GM06990 (cell line): ENCODE results near the gene SLC22A1.

Source experiments
- DNase-seq: peaks from one replicate; pipeline ENCODE4 v3.0.0-alpha.2; 2011; ENCODE audit not compliant: insufficient read length; ENCODE audit errors: extremely low read depth
- H3K27me3 ChIP-seq: replicated peaks from 2 replicates; pipeline ENCODE4 v1.6.0; 2011; ENCODE audit warnings: low read length; ENCODE audit not compliant: control insufficient read depth, insufficient read depth
- H3K36me3 ChIP-seq: 2 replicates; pipeline ENCODE4 v1.5.1; 2011; ENCODE audit warnings: low read length; ENCODE audit not compliant: control insufficient read depth, insufficient read depth
- H3K4me3 ChIP-seq: replicated peaks from 2 replicates; pipeline ENCODE4 v1.5.1; 2011; ENCODE audit warnings: low read depth, mild to moderate bottlenecking, control low read depth, low read length
- TF ChIP-seq, protein P1 (sequence below): IDR thresholded peaks from 2 replicates; pipeline ENCODE4 v1.5.1; 2011; ENCODE audit warnings: low read length, control low read depth, mild to moderate bottlenecking, inconsistent platforms; ENCODE audit not compliant: insufficient read depth, poor library complexity, severe bottlenecking

Gene SLC22A1

DNA sequence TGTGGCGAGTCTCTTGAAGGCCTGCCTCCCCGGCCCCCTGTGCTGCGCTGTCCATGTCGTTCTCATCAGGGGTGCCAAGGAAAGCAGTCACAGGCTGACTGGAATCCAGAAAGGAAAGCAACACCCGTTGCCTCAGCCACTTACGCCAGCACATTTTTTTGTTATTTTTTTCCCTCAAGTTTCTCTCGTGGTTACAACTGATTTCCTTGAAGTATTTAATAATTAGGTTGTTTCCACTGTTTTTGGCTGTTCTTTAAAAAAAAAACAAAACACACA, 17.9 kb upstream of the SLC22A1 start:
- no peak for DNase-seq
- TF ChIP-seq, protein P1, sequence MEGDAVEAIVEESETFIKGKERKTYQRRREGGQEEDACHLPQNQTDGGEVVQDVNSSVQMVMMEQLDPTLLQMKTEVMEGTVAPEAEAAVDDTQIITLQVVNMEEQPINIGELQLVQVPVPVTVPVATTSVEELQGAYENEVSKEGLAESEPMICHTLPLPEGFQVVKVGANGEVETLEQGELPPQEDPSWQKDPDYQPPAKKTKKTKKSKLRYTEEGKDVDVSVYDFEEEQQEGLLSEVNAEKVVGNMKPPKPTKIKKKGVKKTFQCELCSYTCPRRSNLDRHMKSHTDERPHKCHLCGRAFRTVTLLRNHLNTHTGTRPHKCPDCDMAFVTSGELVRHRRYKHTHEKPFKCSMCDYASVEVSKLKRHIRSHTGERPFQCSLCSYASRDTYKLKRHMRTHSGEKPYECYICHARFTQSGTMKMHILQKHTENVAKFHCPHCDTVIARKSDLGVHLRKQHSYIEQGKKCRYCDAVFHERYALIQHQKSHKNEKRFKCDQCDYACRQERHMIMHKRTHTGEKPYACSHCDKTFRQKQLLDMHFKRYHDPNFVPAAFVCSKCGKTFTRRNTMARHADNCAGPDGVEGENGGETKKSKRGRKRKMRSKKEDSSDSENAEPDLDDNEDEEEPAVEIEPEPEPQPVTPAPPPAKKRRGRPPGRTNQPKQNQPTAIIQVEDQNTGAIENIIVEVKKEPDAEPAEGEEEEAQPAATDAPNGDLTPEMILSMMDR: no peak
- Histone ChIP-seq H3K36me3 (peaks cover 27% of the 10 kb centered on the region), H3K4me3 (no peak overlapping the region), H3K27me3 (no peaks in the 10 kb centered on the region)

DNA sequence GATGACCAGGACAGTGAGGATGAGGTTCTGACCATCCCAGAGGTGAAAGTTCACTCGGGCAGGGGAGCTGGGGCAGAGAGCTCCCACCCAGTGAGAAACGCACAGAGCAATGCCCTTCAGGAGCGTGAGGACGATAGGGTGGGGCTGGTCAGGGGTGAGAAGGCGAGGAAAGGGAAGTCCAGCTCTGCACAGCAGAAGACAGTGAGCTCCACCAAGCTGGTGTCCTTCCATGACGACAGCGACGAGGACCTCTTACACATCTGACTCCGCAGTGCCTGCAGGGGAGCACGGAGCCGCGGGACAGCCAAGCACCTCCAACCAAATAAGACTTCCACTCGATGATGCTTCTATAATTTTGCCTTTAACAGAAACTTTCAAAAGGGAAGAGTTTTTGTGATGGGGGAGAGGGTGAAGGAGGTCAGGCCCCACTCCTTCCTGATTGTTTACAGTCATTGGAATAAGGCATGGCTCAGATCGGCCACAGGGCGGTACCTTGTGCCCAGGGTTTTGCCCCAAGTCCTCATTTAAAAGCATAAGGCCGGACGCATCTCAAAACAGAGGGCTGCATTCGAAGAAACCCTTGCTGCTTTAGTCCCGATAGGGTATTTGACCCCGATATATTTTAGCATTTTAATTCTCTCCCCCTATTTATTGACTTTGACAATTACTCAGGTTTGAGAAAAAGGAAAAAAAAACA, 16.6 kb upstream of the SLC22A1 start:
- peaks cover 27% of the 10 kb centered on the region for H3K36me3 ChIP-seq
- H3K27me3 ChIP-seq: no peaks in the 10 kb centered on the region
- no peak for DNase-seq
- no peak overlapping the region for H3K4me3 ChIP-seq
- TF ChIP-seq, protein P1: no peak

DNA sequence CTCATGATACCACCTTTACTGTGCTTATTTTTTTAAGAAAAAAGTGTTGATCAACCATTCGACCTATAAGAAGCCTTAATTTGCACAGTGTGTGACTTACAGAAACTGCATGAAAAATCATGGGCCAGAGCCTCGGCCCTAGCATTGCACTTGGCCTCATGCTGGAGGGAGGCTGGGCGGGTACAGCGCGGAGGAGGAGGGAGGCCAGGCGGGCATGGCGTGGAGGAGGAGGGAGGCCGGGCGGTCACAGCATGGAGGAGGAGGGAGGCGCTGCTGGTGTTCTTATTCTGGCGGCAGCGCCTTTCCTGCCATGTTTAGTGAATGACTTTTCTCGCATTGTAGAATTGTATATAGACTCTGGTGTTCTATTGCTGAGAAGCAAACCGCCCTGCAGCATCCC, 15.6 kb upstream of the SLC22A1 start:
- H3K4me3 ChIP-seq: no peak overlapping the region
- H3K27me3 ChIP-seq: no peaks in the 10 kb centered on the region
- no peak for DNase-seq
- TF ChIP-seq, protein P1: no peak
- H3K36me3 ChIP-seq: peaks cover 27% of the 10 kb centered on the region

DNA sequence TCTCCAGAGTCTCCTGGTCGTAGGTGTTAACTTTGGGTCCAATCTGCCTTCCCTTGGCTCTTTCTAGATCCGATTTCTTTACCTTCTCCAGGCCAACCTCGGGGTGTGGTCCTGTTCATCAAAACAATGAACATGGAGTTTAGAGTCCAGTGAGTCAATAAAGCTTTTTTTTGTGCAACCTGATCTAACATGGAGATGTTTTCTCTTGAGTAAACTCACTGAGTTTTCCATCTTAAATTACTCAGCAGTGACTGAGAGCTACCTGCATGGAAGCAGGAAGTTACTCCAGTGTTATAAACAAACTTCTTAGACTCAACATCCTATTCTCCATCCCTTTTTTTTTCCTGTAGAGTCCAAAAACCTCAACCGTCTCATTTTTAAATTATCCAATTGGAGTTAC, 14.9 kb upstream of the SLC22A1 start:
- no peaks in the 10 kb centered on the region for H3K27me3 ChIP-seq
- H3K36me3 ChIP-seq: peaks cover 25% of the 10 kb centered on the region
- TF ChIP-seq, protein P1: no peak
- H3K4me3 ChIP-seq: no peak overlapping the region
- DNase-seq: no peak

DNA sequence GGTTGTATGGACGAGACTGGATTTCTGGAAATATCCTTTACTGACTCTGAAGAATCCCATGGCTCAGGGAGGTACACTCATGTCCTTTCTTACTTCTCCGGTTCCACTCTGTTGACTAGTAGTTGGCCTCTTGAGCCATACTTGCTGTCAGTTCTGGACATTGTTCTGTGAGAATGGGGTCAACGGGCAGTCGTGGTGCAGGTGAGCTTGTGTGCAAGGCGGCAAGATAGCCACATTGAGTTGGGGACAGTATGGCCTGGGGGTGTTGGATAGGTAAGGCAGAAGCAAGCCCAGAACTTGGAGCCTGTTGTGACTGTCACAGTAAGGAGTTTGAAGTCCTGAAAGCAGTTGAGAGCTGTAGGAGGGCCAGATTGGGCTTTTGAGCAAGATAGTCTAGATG, 13.5 kb upstream of the SLC22A1 start:
- H3K36me3 ChIP-seq: peaks cover 20% of the 10 kb centered on the region
- TF ChIP-seq, protein P1: no peak

DNA sequence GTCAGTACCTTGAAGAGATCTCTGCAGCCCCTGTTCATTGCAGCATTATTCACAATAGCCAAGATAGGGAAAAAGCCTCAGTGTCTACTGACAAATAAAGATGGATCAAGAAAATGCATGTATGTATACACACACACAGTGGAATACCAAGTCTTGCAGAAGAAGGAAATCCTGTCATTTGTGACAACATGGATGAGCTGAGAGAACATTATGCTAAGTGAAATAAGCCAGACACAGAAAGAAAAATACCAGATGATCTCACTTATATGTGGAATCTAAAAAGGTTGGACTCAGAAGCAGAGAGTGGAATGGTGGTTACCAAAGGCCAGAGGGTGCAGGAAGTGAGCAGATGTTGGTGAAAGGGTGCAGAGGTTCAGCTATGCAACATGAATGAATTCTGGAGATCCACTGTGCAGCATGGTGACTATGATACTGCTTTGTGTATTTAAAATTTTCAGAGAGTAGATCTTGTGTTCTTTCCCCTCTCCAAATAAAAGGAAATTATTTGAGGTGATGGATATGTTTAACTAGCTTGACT, 11.0 kb upstream of the SLC22A1 start:
- no peaks in the 10 kb centered on the region for H3K27me3 ChIP-seq
- no peak overlapping the region for H3K4me3 ChIP-seq
- peaks cover 4% of the 10 kb centered on the region for H3K36me3 ChIP-seq
- TF ChIP-seq, protein P1: no peak
- no peak for DNase-seq

More for the DNA sequence above, 13.5 kb upstream of the SLC22A1 start:
- Histone ChIP-seq H3K4me3 (no peak overlapping the region), H3K27me3 (no peaks in the 10 kb centered on the region)
- no peak for DNase-seq
